GM12878 (cell line): ENCODE data around the gene TMOD3.

Experiments used
- BHLHE40 ChIP-seq, 2 experiments: fragments of 450-650 bp in 1 of 2; IDR thresholded peaks; 2 replicates each; pipeline ENCODE4 v1.6.1; 2011 to 2017; ENCODE audit warnings: low read depth in 2 of 2, borderline replicate concordance in 1 of 2, improper control_type of control experiment in 1 of 2, low read length in 1 of 2, mild to moderate bottlenecking in 1 of 2
- CBX5 ChIP-seq: sonication (generic); IDR thresholded peaks from 2 replicates; pipeline ENCODE4 v1.6.1; 2016; ENCODE audit warnings: low read depth, moderate library complexity, mild to moderate bottlenecking, inconsistent platforms
- FOXM1 ChIP-seq: IDR thresholded peaks from 2 replicates; pipeline ENCODE4 v1.6.1; 2012; ENCODE audit warnings: low read depth, mild to moderate bottlenecking, inconsistent platforms, low read length, moderate library complexity
- NRF1 ChIP-seq: conservative IDR thresholded peaks from 2 replicates; pipeline ENCODE4 v1.6.1; 2011; ENCODE audit warnings: mild to moderate bottlenecking, low read depth, low read length, improper control_type of control experiment
- RELA ChIP-seq: fragments of 450-650 bp; IDR thresholded peaks from 2 replicates; pipeline ENCODE4 v1.8.0; 2014; ENCODE audit warnings: borderline replicate concordance; ENCODE audit not compliant: partially characterized antibody
- SMC3 ChIP-seq: IDR thresholded peaks from 2 replicates; pipeline ENCODE4 v1.6.1; 2011; ENCODE audit warnings: low read length, improper control_type of control experiment, borderline replicate concordance
- TAF1 ChIP-seq: IDR thresholded peaks from 2 replicates; pipeline ENCODE4 v1.6.1; 2011; ENCODE audit warnings: mild to moderate bottlenecking, low read depth, low read length, borderline replicate concordance
- ZNF384 ChIP-seq: IDR thresholded peaks from 2 replicates; pipeline ENCODE4 v1.6.1; 2012; ENCODE audit warnings: low read depth, mild to moderate bottlenecking, low read length, improper control_type of control experiment, borderline replicate concordance
- TF ChIP-seq, protein P1 (sequence below), 3 experiments: IDR thresholded peaks in 2 of 3; conservative IDR thresholded peaks in 1 of 3; 2 replicates each; pipeline ENCODE4 v1.5.1; 2011; ENCODE audit warnings: low read depth in 3 of 3, low read length in 3 of 3, mild to moderate bottlenecking in 3 of 3, control low read depth in 2 of 3, moderate library complexity in 2 of 3, inconsistent platforms in 1 of 3, mixed read lengths in 1 of 3; ENCODE audit not compliant: control insufficient read depth in 2 of 3, insufficient read depth in 1 of 3; ENCODE audit errors: extremely low read depth in 1 of 3

GRCh38 chr15:51846463-51847230 lies 17.2 kb downstream of the TMOD3 start:
- TF ChIP-seq, protein P1, sequence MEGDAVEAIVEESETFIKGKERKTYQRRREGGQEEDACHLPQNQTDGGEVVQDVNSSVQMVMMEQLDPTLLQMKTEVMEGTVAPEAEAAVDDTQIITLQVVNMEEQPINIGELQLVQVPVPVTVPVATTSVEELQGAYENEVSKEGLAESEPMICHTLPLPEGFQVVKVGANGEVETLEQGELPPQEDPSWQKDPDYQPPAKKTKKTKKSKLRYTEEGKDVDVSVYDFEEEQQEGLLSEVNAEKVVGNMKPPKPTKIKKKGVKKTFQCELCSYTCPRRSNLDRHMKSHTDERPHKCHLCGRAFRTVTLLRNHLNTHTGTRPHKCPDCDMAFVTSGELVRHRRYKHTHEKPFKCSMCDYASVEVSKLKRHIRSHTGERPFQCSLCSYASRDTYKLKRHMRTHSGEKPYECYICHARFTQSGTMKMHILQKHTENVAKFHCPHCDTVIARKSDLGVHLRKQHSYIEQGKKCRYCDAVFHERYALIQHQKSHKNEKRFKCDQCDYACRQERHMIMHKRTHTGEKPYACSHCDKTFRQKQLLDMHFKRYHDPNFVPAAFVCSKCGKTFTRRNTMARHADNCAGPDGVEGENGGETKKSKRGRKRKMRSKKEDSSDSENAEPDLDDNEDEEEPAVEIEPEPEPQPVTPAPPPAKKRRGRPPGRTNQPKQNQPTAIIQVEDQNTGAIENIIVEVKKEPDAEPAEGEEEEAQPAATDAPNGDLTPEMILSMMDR (IDR thresholded peaks at IDR 0.05 in 2 of 3, conservative IDR thresholded peaks at IDR 0.05 in 1 of 3; ENCODE audit: control insufficient read depth in 2 of 3, extremely low read depth in 1 of 3, insufficient read depth in 1 of 3, low read depth in 3 of 3, low read length in 3 of 3) = no peak
- TF ChIP-seq TAF1 = no peak
- no peak for TF ChIP-seq BHLHE40 (IDR thresholded peaks at IDR 0.05; ENCODE audit: borderline replicate concordance in 1 of 2, low read depth in 2 of 2, low read length in 1 of 2)
- no peak for TF ChIP-seq SMC3
- TF ChIP-seq RELA = no peak
- TF ChIP-seq FOXM1 = no peak
- no peak for TF ChIP-seq ZNF384
- TF ChIP-seq CBX5 = no peak
- TF ChIP-seq NRF1 = no peak
